ENCODE results near the gene SPATA32.

- TF ChIP-seq CTCF (IDR thresholded peaks at IDR 0.05) (no peak), POLR2A (IDR thresholded peaks at IDR 0.05) (no peak)
These were observed 34.6 kb downstream of the SPATA32 start for GRCh38 chr17:45227101-45227925.

Measured in uterus (tissue), 2 donors.